ENCODE data around the gene CD300A.

CD300A gene

DNA sequence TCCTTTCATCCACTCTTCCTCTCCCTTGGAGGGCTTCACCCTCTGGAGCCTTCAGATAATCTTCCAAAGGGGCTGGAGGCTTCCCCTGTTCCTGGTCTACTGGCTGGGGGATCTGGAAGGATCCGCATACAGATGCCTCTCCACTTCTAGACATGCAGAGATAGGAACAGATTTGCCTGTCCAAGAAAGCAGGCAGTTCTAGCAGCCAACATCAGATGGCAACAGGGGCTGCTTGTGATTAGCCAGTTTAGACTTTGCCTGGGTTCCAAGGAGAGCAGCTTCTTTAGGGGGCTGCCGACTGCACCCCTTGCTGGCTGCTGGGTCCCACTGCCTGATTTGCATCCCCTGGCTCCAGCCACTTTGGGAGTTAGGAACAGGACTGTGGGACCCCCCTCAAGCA, 6.2 kb upstream of the CD300A start:
- TF ChIP-seq, protein P1, sequence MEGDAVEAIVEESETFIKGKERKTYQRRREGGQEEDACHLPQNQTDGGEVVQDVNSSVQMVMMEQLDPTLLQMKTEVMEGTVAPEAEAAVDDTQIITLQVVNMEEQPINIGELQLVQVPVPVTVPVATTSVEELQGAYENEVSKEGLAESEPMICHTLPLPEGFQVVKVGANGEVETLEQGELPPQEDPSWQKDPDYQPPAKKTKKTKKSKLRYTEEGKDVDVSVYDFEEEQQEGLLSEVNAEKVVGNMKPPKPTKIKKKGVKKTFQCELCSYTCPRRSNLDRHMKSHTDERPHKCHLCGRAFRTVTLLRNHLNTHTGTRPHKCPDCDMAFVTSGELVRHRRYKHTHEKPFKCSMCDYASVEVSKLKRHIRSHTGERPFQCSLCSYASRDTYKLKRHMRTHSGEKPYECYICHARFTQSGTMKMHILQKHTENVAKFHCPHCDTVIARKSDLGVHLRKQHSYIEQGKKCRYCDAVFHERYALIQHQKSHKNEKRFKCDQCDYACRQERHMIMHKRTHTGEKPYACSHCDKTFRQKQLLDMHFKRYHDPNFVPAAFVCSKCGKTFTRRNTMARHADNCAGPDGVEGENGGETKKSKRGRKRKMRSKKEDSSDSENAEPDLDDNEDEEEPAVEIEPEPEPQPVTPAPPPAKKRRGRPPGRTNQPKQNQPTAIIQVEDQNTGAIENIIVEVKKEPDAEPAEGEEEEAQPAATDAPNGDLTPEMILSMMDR (IDR thresholded peaks at IDR 0.05), result no peak

GRCh38 chr17:74460996-74461395, 5.4 kb upstream of the CD300A start:
- TF ChIP-seq, protein P1 (IDR thresholded peaks at IDR 0.05), result no peak

DNA sequence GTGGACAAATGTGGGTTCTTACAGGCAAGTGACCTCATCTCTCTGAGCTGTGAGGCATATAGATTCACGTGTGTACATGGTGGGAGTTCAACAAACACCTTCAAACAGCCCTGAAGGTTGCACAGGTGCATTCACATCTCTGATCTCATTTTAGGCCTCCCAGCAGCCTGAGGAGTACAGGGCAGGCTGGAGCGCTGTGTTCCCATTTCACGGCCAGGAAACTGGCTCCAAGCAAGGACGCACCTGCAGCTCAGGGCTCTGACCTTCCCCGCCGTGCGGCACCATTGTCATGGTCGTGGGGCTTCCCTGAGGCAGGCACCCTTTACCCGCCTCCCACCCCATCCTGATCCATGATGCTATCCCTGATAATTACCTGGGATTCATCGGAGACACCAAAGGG, 4.8 kb upstream of the CD300A start:
- TF ChIP-seq, protein P1 (IDR thresholded peaks at IDR 0.05), result no peak

DNA sequence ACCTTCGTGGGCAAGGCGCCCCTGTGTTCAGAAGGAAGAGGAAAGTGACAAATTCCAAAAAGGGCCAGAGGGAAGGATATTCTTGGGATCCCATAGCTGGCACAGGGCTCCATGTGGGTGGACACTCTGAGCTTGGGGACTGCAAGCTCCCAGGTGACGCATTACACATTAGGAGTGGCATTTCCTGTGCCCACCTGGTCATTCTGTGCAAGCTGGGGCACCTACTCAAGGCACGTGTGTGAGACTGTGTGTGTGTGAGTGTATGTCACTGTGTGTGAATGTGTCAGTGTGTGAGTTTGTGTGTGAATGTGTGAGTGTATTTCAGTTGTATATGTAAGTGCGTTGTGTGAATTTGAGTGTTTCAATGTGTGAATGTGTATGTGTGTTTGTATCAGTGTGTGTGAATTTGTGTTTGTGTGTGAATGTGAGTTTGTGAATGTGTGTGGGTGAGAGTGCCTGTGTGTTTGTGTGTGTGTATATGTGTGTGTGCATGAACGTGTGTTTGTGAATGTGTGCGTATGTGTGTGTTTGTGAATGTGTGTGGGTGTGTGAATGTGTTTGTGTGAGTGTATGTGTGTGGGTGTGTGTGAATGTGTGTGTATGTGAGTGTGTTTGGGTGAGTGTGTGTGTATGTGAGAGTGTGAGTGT, 1.6 kb upstream of the CD300A start:
- TF ChIP-seq, protein P1 (IDR thresholded peaks at IDR 0.05), result no peak

- TF ChIP-seq, protein P1 (IDR thresholded peaks at IDR 0.05), result no peak
Observed at GRCh38 chr17:74465378-74466110, 890 bp upstream of the CD300A start.

DNA sequence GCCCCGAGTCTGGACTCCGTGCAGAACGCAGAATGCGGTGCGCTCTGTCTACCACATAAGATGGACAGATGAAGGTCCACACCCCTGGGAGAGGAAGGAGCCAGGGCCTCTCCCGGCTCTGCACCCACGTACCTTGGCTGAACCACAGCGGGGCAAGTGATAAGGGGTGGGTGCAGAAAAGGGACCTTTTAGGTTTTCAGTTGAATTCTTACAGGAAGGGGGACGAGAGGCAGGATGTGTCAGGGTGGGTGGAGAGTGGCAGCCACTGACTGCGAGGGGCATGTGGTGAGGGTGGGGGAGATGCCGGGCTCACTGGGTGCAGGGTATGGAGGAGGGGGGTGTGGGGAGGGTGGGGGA, 372 bp downstream of the CD300A start:
- TF ChIP-seq, protein P1 (IDR thresholded peaks at IDR 0.05), result no peak

DNA sequence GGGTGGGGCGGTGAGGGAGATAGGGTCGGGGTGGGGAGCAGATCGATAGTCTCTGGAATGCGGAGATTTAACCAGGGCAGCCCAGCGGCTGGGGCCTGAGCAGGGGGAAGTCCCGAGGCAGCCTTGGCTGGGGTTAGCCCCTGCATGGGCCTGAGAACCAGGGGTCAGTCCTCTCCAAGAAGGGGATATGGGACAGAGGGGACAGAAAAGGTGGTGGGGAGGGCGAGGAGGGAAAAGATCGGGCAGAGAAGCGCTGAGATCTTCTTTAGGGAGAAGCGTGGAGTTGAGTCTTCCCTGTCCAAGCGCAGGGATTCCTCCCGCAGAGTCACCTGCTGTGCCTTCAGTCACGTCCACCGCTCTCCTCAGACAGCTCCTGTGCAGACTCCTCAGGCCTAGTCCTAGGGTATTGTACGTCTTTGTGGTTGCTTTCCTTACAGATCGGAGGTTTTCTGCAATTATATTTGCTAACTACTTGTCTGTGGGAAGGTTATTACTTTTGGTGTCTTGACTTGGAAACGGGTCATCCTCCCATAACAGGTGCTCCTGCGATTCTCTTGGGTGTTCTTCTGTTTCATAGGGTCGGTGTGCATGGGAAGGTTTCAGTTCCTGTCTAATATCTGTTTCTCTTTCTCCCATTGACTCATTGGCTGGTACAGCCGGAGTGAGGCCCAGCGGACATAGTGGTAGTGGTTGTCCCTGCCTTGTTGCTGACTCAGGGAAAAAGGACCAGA, 952 bp downstream of the CD300A start:
- TF ChIP-seq, protein P1 (IDR thresholded peaks at IDR 0.05), result no peak

Data from LNCAP (cell line).